RPMI8226 (cell line): ENCODE measurements around the gene SPATA31D3.
"Not testable (repeated sequence)": the region's sequence is repeated elsewhere in the genome, so short reads cannot be mapped to it uniquely, and the experiment has no call there.

Source experiments
- DNase-seq: peaks from one replicate; pipeline ENCODE4 v3.0.0-alpha.2; 2015

Gene SPATA31D3

GRCh38 chr9:81980568-81980967, 37.3 kb downstream of the SPATA31D3 start:
- no peak for DNase-seq

GRCh38 chr9:81981883-81982282, 38.6 kb downstream of the SPATA31D3 start:
- no peak for DNase-seq

- no peak for DNase-seq
These were observed 41.6 kb downstream of the SPATA31D3 start for GRCh38 chr9:81984928-81985327.

- no peak for DNase-seq
These were observed 42.8 kb downstream of the SPATA31D3 start for GRCh38 chr9:81986051-81986450.

- DNase-seq = not testable (repeated sequence)
These were observed 45.2 kb downstream of the SPATA31D3 start, which contains the start of gene SPATA31D1 for GRCh38 chr9:81988472-81988871. Gene SPATA31D1 (plus strand): TSS chr9:81988772. CDS start chr9:81988819, 47 bp downstream.

GRCh38 chr9:81989700-81990099, 46.4 kb downstream of the SPATA31D3 start:
- DNase-seq = no peak

- DNase-seq = no peak
These were observed 50.4 kb downstream of the SPATA31D3 start for GRCh38 chr9:81993656-81994055.
